Caco-2 (cell line): ENCODE measurements around the gene VN1R5. TPM values are rescaled to one million over a fixed set of nuclear protein-coding genes. Genes with fewer than 3 reads are reported as not detected.

ENCODE experiments used
- BruUV-seq: library from RNA; stranded (reverse); fragments of 400-500 nt; replicated peaks from 2 replicates; lab custom pipeline; 2021; lab: Mats Ljungman, UMichigan
- CTCF ChIA-PET: fragments of 300-600 bp; sonication (Branson Sonifier 250); formaldehyde crosslinking; loops from one replicate; lab custom pipeline; 2022; ENCODE audit warnings: antibody characterized with exemption; lab: Charles Lee
- POLR2A ChIA-PET: fragments of 300-600 bp; sonication (Branson Sonifier 250); formaldehyde crosslinking; loops from one replicate; lab custom pipeline; 2022; ENCODE audit warnings: antibody characterized with exemption; lab: Charles Lee
- DNase-seq, 2 experiments: peaks; one replicate each; pipeline versions ENCODE4 v3.0.0 to v3.0.0-alpha.2; 2020 to 2022
- H3K27me3 ChIP-seq: replicated peaks from 2 replicates; pipeline ENCODE4 v1.6.0; 2011; ENCODE audit warnings: low read length; ENCODE audit not compliant: control insufficient read depth, insufficient read depth
- H3K36me3 ChIP-seq: 2 replicates; pipeline ENCODE4 v1.5.1; 2011; ENCODE audit warnings: low read length; ENCODE audit not compliant: control insufficient read depth, insufficient read depth
- H3K4me1 ChIP-seq: fragments of 250-450 bp; sonication (Bioruptor Pico); 2 replicates; pipeline ENCODE4 v1.5.1; 2020; ENCODE audit warnings: mild to moderate bottlenecking
- H3K4me3 ChIP-seq: 2 replicates; pipeline ENCODE4 v1.5.1; 2011; ENCODE audit warnings: low read depth, mild to moderate bottlenecking, control low read depth, low read length
- H3K9me3 ChIP-seq: fragments of 250-450 bp; sonication (Bioruptor Pico); 2 replicates; pipeline ENCODE4 v1.5.1; 2020; ENCODE audit warnings: mild to moderate bottlenecking, moderate library complexity
- H3K27ac Mint-ChIP-seq: one replicate; pipeline ENCODE4 v1.8.0; 2022; ENCODE audit warnings: mixed read lengths; ENCODE audit not compliant: unreplicated experiment
- H3K27me3 Mint-ChIP-seq: one replicate; pipeline ENCODE4 v1.8.0; 2022; ENCODE audit warnings: mixed read lengths; ENCODE audit not compliant: insufficient read depth, unreplicated experiment
- H3K36me3 Mint-ChIP-seq: one replicate; pipeline ENCODE4 v1.8.0; 2022; ENCODE audit warnings: mild to moderate bottlenecking, mixed read lengths; ENCODE audit not compliant: insufficient read depth, unreplicated experiment
- H3K4me1 Mint-ChIP-seq: one replicate; pipeline ENCODE4 v1.8.0; 2022; ENCODE audit warnings: low read depth, mixed read lengths; ENCODE audit not compliant: unreplicated experiment
- H3K4me3 Mint-ChIP-seq: one replicate; pipeline ENCODE4 v1.8.0; 2022; ENCODE audit warnings: mild to moderate bottlenecking, moderate library complexity, mixed read lengths; ENCODE audit not compliant: unreplicated experiment
- H3K9me3 Mint-ChIP-seq: one replicate; pipeline ENCODE4 v1.8.0; 2022; ENCODE audit warnings: mixed read lengths; ENCODE audit not compliant: unreplicated experiment
- intact Hi-C: fragments of 100-400 bp; cut with micrococcal nuclease; formaldehyde crosslinking; loops from one replicate; pipeline ENCODE4 v1.10.0; 2022; ENCODE audit not compliant: unreplicated experiment
- total RNA-seq: library from RNA; stranded (reverse); gene quantifications from 2 replicates; pipeline ENCODE4 v1.2.3, GENCODE V29; 2022
- TF ChIP-seq, protein P1 (sequence below), 2 experiments: fragments of 200-600 bp in 1 of 2; IDR thresholded peaks; 1 replicate in 1 of 2; 2 replicates in 1 of 2; pipeline versions ENCODE4 v1.5.1 to v1.8.0; 2011 to 2022; ENCODE audit warnings: antibody characterized with exemption in 1 of 2, control low read depth in 1 of 2, inconsistent platforms in 1 of 2, low read depth in 1 of 2, low read length in 1 of 2, mild to moderate bottlenecking in 1 of 2, moderate library complexity in 1 of 2; ENCODE audit not compliant: insufficient read depth in 1 of 2, severe bottlenecking in 1 of 2, unreplicated experiment in 1 of 2

Gene VN1R5
- total RNA-seq, 1 experiment from 2014 or later: not detected

- no peak overlapping the region for H3K27ac Mint-ChIP-seq
- H3K9me3 ChIP-seq: no peaks in the 10 kb centered on the region
- POLR2A ChIA-PET: no interaction called here
- no peak for DNase-seq
- no peaks in the 10 kb centered on the region for H3K36me3 Mint-ChIP-seq
- TF ChIP-seq, protein P1, sequence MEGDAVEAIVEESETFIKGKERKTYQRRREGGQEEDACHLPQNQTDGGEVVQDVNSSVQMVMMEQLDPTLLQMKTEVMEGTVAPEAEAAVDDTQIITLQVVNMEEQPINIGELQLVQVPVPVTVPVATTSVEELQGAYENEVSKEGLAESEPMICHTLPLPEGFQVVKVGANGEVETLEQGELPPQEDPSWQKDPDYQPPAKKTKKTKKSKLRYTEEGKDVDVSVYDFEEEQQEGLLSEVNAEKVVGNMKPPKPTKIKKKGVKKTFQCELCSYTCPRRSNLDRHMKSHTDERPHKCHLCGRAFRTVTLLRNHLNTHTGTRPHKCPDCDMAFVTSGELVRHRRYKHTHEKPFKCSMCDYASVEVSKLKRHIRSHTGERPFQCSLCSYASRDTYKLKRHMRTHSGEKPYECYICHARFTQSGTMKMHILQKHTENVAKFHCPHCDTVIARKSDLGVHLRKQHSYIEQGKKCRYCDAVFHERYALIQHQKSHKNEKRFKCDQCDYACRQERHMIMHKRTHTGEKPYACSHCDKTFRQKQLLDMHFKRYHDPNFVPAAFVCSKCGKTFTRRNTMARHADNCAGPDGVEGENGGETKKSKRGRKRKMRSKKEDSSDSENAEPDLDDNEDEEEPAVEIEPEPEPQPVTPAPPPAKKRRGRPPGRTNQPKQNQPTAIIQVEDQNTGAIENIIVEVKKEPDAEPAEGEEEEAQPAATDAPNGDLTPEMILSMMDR (IDR thresholded peaks at IDR 0.05; ENCODE audit: insufficient read depth in 1 of 2, low read depth in 1 of 2, low read length in 1 of 2, severe bottlenecking in 1 of 2, unreplicated experiment in 1 of 2): no peak
- H3K27me3 Mint-ChIP-seq: no peaks in the 10 kb centered on the region
- CTCF ChIA-PET: no interaction called here
- BruUV-seq: no TSS peak
- no peaks in the 10 kb centered on the region for H3K27me3 ChIP-seq
- H3K4me1 Mint-ChIP-seq: no peaks in the 10 kb centered on the region
- H3K9me3 Mint-ChIP-seq: peaks cover 15% of the 10 kb centered on the region
- H3K4me1 ChIP-seq: no peaks in the 10 kb centered on the region
- intact Hi-C loops: no loop called here
- no peak overlapping the region for H3K4me3 ChIP-seq
- no peaks in the 10 kb centered on the region for H3K36me3 ChIP-seq
- no peak overlapping the region for H3K4me3 Mint-ChIP-seq
Measured at GRCh38 chr1:247293047-247293446, 37.2 kb downstream of the VN1R5 start.

DNA sequence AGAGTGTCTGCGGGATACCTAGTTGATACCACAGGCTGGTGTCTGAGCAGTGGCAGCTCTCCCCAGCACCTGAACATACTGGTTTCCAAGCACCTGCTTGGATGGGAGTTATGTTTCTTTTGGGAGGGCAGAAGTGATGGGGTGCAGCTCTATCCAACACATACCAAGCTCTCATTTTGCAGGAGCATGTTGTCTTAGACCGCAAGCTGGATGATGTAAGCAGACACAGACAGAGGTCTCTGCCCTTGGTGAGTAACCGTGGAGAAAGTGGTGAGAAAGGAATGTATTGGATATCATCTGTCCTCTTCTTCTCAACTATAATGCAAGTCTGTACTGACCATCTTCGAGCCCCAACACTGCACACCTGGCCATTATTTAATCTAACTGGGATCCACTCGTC lies 38.4 kb downstream of the VN1R5 start:
- Histone ChIP-seq H3K27me3 (no peaks in the 10 kb centered on the region), H3K4me1 (no peaks in the 10 kb centered on the region), H3K36me3 (no peaks in the 10 kb centered on the region), H3K9me3 (no peaks in the 10 kb centered on the region), H3K4me3 (no peak overlapping the region)
- Mint-ChIP-seq H3K27me3 (no peaks in the 10 kb centered on the region), H3K27ac (no peak overlapping the region), H3K9me3 (peaks cover 4% of the 10 kb centered on the region), H3K4me1 (no peaks in the 10 kb centered on the region), H3K36me3 (no peaks in the 10 kb centered on the region), H3K4me3 (no peak overlapping the region)
- BruUV-seq: no TSS peak
- intact Hi-C loops: no loop called here
- ChIA-PET CTCF (no interaction called here), POLR2A (no interaction called here)
- TF ChIP-seq, protein P1 (IDR thresholded peaks at IDR 0.05; ENCODE audit: insufficient read depth in 1 of 2, low read depth in 1 of 2, low read length in 1 of 2, severe bottlenecking in 1 of 2, unreplicated experiment in 1 of 2): no peak
- DNase-seq: no peak

- H3K27me3 Mint-ChIP-seq: no peaks in the 10 kb centered on the region
- no peaks in the 10 kb centered on the region for H3K36me3 ChIP-seq
- ChIA-PET POLR2A (no interaction called here), CTCF (no interaction called here)
- no peak for DNase-seq
- H3K36me3 Mint-ChIP-seq: no peaks in the 10 kb centered on the region
- TF ChIP-seq, protein P1 (IDR thresholded peaks at IDR 0.05; ENCODE audit: insufficient read depth in 1 of 2, low read depth in 1 of 2, low read length in 1 of 2, severe bottlenecking in 1 of 2, unreplicated experiment in 1 of 2): no peak
- H3K4me1 Mint-ChIP-seq: no peaks in the 10 kb centered on the region
- no peaks in the 10 kb centered on the region for H3K27me3 ChIP-seq
- intact Hi-C loops: loop anchor here (5.0 kb wide), 1 partner anchor 83 kb away; no protein-coding TSS in a partner anchor
- no peak overlapping the region for H3K4me3 ChIP-seq
- BruUV-seq: no TSS peak
- H3K9me3 Mint-ChIP-seq: no peaks in the 10 kb centered on the region
- no peaks in the 10 kb centered on the region for H3K4me1 ChIP-seq
- no peak overlapping the region for H3K27ac Mint-ChIP-seq
- no peaks in the 10 kb centered on the region for H3K9me3 ChIP-seq
- no peak overlapping the region for H3K4me3 Mint-ChIP-seq
Measured at GRCh38 chr1:247295274-247295684, 39.4 kb downstream of the VN1R5 start.
